NCI-H187 treated with DMSO at 0.1 percent for 48 hours (cell line): Measurements from ENCODE around the gene MPST.

ENCODE experiments used
- DNase-seq: peaks from one replicate; lab custom pipeline; 2025; lab: John Stamatoyannopoulos, UW

MPST gene

GRCh38 chr22:37000676-37001534, 18.6 kb upstream of the MPST start:
- no peak for DNase-seq

GRCh38 chr22:37001826-37002225, 17.7 kb upstream of the MPST start:
- DNase-seq = no peak

- no peak for DNase-seq
These were observed 16.9 kb upstream of the MPST start for GRCh38 chr22:37002633-37003032.

- no peak for DNase-seq
These were observed 11.9 kb upstream of the MPST start for GRCh38 chr22:37007651-37008050.

GRCh38 chr22:37008365-37008764, 11.2 kb upstream of the MPST start:
- no peak for DNase-seq

GRCh38 chr22:37009490-37009889, 10.1 kb upstream of the MPST start:
- DNase-seq = no peak

- DNase-seq = no peak
These were observed 9.4 kb upstream of the MPST start for GRCh38 chr22:37010174-37010573.

- DNase-seq = no peak
These were observed 8.6 kb upstream of the MPST start for GRCh38 chr22:37010976-37011375.

- DNase-seq = no peak
These were observed 8.1 kb upstream of the MPST start for GRCh38 chr22:37011472-37011871.

GRCh38 chr22:37012262-37012904, 7.2 kb upstream of the MPST start:
- DNase-seq = no peak

GRCh38 chr22:37012956-37013355, 6.6 kb upstream of the MPST start:
- DNase-seq = no peak

GRCh38 chr22:37014415-37014806, 5.1 kb upstream of the MPST start:
- DNase-seq = no peak

GRCh38 chr22:37014835-37015586, 4.5 kb upstream of the MPST start:
- no peak for DNase-seq

GRCh38 chr22:37015587-37015878, 4.0 kb upstream of the MPST start:
- no peak for DNase-seq

GRCh38 chr22:37016134-37016910, 3.2 kb upstream of the MPST start:
- no peak for DNase-seq

- DNase-seq = no peak
These were observed 2.2 kb upstream of the MPST start for GRCh38 chr22:37017356-37017755.

- DNase-seq = no peak
These were observed 1.3 kb upstream of the MPST start for GRCh38 chr22:37018086-37018814.

- no peak for DNase-seq
These were observed 680 bp upstream of the MPST start for GRCh38 chr22:37018815-37019308.

GRCh38 chr22:37020192-37020479, 594 bp downstream of the MPST start:
- no peak for DNase-seq

- no peak for DNase-seq
These were observed 1.5 kb downstream of the MPST start for GRCh38 chr22:37021041-37021440.

GRCh38 chr22:37021710-37022482, 2.4 kb downstream of the MPST start:
- DNase-seq = no peak
